NCI-H526 treated with DMSO at 0.1 percent for 48 hours (cell line): Measurements from ENCODE around the gene PRAMEF1.
"Not testable (repeated sequence)": the region's sequence is repeated elsewhere in the genome, so short reads cannot be mapped to it uniquely, and the experiment has no call there.

Source experiments
- DNase-seq: peaks from one replicate; lab custom pipeline; 2025; lab: John Stamatoyannopoulos, UW

The PRAMEF1 gene, protein sequence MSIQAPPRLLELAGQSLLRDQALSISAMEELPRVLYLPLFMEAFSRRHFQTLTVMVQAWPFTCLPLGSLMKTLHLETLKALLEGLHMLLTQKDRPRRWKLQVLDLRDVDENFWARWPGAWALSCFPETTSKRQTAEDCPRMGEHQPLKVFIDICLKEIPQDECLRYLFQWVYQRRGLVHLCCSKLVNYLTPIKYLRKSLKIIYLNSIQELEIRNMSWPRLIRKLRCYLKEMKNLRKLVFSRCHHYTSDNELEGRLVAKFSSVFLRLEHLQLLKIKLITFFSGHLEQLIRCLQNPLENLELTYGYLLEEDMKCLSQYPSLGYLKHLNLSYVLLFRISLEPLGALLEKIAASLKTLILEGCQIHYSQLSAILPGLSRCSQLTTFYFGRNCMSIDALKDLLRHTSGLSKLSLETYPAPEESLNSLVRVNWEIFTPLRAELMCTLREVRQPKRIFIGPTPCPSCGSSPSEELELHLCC

DNA sequence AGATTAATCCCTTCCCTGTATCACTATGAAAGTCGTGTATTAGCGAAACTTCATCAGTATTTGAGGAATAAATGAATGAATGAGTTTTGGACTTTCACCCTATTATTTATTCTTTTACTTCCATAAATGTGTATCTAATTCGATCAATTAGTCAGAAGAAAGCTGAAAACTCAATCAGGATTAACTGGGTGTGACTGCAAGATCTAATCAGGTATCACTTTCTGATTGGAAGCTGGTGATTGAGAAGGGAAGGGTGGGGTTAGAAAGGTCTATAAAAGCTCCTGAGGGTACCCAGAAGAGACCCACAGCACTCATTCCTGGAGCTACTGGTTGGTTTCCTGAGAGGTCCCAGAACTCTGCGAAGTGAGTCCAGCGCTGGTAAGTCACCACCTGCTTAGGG, at the start of gene PRAMEF1:
Gene PRAMEF1, plus strand, starts transcription at position 301 of the 400 bp plus-strand sequence. CDS start 1,831 bp downstream, outside the sequence.
- not testable (repeated sequence) for DNase-seq

DNA sequence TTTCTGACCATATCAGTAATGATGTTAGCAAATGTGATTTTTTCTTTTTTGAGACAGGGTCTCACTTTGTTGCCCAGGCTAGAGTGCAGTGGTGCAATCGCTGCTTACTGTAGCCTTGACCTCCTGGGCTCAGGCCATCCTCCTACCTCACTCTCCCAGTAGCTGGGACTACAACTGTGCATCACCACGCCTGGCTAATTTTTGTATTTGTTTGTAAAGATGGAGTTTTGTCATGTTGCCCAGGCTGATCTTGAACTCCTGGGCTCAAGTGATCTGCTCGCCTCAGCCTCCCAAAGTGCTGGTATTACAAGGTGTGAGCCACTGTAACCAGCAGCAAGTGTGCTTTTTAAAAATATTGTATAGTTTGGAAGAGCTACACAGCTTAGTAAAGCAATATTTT, 49.3 kb upstream of the PRAMEF1 start:
- DNase-seq: no peak

DNA sequence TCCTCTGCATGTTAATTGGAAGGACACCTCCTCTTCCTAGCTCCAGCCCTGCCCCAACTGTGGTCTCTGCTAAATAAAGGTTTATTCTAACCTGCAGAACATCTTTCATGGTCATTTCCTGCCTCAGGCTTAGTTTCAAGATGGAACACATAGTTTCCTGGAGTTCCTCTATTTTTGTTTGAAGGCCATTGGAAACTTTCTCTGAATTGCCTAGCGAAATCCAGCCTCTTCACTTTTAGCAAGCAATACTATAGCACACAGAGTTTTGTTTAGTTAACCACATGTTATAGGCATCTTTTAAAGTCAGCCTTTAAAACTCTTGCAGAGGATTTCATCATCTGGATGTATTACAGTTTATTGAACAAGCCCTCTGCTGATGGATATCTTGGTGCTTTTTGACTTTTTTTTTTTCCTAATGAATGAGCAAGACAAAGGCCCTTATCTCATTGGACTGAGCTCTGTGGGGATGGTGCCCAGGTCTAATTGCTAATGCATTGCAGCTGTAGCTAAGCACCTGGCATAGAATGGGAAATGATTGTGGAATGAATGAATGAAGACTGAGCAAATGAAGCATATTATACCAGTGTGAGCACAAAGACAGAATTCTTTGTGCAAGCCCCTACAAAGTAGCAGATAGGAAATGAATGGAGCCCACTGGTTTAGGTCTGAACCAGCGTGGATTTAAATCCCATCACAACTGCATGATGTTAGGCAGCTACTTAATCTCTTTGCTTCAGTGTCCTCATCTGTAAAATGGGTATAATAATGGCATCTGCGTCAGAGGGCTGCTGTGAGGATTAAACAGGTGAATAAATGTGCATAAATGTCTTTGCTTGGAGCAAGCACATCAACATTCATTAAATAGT, 45.8 kb upstream of the PRAMEF1 start:
- no peak for DNase-seq

DNA sequence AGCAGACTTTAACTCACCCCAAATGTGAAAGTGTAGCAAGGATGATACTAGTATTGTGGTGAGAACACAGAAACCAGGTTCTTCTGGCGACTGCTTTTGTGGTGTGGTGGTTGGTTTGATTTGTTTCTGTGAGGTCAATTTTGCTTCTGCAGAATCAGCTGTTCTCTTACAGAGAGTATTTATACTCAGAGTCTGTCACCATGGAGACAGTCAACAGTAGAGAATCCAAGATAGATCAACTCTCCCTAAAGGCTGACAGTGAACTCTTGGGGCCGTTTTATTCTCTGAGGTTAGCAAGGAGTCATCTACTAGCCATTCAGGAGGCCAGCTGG, 45.2 kb upstream of the PRAMEF1 start, which contains the start of gene CFAP107:
Gene CFAP107, plus strand, starts transcription at position 209 of the 332 bp plus-strand sequence. CDS start 231 bp downstream, outside the sequence.
- DNase-seq: no peak

DNA sequence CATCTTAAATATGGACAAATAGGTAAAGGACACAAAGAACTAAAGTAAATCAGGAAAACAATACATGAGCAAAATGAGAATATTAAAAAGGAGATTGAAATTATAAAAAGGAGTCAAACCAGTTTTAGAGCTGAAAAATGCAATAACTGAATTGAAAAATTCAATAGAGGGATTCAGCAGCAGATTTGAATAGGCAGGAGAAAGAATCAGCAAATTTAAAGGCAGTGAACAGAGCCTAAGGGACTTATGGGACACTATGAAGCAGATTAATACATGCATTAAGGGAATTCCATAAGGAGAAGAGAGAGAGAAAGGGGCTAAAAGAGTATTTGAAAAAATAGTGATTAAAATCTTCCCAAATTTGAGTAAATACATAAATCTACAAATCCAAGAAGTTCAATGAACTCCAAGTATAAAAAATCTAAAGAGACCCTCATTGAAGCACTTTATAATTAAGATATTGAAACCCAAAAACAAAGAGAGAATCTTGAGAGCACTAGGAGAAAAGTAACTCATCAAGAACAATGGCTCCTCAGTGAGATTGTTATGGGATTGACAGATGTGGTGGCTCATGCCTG, 42.3 kb upstream of the PRAMEF1 start:
- no peak for DNase-seq

DNA sequence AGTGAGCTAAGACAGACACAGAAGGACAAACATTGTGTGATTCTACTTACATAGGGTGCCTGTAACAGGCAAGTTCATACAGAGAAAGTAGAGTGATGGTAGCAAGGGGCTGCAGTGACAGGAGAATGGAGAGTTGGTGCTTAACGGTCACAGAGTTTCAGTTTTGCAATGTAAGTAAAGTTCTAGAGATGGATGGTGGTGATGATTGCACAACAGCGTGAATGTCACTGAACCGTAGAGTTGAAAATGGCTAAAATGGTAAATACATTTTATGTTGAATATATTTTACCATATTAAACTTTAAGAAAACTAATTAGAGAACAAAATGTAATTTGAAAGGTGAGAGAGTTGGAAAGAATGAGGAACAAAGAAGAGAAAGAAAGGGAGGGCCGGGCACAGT, 36.5 kb upstream of the PRAMEF1 start:
- DNase-seq: no peak

DNA sequence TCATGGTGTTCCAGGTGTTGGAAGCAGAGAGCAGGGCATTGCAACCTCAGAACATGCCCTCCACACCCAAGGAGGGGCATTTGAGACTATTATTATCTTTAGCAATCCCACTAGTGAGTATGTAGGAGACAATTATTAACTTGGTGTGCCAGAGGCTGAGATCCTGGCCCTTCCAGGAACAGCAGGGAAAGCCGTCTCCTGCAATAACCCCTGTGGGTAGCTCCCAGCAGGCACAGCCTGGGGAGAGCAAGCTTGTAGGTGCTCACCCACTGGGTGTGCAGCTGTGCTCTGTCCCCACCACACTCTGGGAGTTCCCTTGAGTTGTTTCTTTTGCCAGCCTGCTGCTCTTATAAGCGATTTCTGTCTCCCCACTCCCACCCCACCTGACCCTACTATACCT, 34.9 kb upstream of the PRAMEF1 start:
- DNase-seq: no peak

DNA sequence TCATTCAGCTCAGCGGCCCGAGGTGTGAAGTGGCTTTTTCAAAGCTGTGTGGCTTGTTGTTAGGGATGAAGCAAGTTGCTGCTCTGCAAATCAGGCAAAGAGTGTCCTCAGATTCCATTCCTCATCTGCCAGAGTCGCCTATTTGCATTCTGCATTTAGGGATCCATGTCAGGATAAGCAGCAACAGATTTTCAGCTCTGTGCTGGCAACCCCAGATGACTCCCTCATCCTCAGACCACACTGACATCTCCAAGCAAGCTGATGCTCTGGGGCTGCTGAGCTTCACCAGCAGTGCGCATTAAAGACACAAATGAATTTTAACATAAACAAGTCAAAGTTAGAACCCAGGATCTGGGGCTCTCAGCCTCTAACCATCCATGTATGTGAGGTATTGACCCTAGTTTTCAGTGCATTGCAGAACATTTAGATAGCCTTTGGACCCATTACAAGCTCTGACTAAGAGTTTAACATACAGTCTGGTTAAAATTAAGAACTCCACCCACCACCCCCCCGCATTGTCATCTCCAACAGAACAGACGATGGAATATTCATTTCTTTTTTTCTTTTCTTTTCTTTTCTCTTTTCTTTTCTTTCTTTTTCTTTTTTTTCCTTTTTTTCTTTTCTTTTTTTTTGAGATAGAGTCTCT, 34.3 kb upstream of the PRAMEF1 start:
- no peak for DNase-seq

DNA sequence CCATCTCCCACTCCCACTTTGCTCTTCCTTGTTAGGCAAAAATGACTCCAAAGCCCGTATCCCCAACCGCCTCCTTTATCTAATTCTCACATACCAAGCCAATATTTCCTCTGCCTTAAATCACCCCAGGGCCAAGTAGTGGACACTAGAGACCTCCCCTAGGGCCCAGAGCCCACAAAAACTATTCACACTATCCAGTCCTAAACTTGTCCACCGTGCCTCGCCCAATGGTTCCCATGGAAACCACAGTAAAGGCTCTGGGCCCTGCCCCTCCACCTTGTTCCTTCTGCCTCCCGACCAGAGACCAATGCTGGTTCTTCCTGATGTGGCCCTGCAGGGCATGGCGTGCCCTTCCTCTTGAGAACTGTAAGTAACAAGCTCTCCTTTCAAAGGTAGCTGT, 33.4 kb upstream of the PRAMEF1 start:
- DNase-seq: no peak

DNA sequence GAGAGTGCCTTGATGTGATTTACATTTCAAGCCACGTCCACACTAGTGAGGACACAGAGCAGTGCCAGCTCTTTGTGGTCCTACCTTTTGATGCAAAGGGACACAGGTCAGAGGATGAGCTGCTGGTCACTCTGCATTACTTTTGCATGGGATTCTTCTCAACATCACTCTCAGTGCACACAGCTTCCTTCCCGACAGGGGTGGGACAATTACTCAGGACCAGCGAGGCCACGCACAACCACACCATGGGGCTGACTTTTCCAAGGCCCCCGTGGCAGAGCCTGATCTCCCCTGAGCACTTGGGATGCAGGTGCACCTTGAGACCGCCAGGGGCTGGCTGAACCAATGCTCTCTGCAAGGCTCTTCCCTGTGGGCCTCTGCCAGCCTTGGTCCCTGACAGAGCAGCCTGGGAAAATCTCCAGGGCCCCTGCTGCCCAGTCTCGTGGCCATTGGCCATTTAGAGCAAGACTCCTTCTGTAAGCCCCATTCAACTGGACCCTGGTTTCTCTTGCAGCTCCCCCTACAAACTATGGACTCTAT, 30.9 kb upstream of the PRAMEF1 start:
- DNase-seq: no peak

DNA sequence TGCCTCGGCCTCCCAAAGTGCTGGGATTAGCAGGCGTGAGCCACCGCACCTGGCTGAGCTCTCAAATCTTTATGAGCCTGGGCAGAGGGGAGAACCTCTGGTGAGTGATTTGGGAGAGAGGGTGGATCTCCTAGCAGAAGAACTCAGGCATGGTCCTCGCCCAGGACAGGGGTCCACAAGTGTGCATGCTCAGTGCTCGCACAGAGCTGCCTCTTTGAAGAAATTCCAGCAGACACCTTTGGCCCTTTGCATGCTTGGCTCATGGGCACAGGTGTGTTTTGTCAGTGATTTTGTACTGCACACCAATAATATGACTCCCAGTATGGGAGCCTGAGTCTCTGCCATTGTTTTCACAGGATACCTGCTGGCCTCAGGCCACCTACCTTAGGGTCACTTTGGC, 29.4 kb upstream of the PRAMEF1 start:
- no peak for DNase-seq

DNA sequence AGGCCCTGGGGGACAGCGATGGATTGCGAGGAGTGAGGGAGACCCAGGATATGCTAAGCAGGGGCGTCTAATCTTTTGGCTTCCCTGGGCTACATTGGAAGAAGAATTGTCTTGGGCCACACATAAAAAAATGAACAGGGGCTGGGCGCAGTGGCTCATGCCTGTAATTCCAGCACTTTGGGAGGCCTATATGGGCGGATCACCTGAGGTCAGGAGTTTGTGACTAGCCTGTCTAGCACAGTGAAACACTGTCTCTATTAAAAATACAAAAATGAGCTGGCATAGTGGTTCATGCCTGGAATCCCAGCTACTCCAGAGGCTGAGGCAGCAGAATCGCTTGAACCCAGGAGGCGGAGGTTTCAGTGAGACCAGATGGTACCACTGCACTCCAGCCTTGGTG, 28.4 kb upstream of the PRAMEF1 start:
- DNase-seq: no peak

DNA sequence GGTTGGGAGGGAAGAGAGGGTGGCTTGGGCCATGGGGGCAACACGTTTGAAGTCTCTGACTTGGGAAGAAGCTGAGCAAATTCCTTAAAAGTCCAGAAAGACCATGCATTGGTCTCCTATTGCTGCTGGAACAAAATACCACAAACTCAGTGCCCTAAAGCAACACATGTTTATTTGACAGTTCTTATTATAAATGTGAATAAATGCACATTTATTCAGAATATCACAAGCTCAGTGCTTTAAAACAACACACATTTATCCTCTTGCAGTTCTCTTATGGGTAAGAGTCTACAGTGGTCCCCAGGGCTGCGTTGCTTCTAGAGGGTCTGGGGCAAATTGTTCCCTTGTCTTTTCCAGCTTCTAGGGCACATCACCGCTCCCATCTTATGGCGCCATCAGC, 27.7 kb upstream of the PRAMEF1 start:
- DNase-seq: no peak

DNA sequence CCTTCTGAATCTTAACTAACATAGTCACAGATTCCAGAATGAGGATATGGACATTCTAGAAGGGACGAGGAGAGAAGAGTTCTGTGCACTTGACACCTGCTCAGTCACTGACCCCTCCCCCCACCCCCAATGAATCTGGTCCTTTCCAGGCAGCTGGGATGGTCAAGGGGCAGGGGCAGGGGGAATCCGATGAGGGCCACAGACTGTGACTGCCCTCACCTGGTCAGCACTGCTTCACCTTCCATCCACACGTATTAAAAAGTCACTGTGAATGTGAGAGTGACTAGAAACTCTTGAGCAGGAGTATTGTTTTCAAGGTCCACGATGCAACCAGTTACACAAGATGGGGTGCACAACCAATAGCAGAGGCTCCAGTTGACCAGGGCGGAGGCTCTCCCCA, 27.2 kb upstream of the PRAMEF1 start:
- DNase-seq: no peak

DNA sequence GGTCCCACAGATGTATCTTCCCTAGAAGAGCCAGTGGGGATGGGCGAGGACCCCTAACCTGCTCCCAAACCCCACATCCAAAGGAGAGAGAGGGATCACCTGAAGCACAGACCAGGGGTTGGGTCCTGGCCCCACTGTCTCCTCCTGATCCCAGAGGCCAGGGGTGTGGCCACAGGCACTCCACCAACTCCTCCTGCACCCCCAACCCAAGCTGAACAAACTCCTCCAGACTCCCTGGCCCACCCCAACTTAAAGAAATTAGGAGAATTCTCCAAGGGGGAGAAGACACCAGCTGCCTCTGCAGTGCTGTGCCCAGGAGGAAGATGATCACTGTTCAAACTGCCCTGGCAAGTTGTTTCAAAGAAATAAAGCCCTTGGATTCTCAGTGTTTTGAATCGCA, 22.2 kb upstream of the PRAMEF1 start:
- DNase-seq: no peak

DNA sequence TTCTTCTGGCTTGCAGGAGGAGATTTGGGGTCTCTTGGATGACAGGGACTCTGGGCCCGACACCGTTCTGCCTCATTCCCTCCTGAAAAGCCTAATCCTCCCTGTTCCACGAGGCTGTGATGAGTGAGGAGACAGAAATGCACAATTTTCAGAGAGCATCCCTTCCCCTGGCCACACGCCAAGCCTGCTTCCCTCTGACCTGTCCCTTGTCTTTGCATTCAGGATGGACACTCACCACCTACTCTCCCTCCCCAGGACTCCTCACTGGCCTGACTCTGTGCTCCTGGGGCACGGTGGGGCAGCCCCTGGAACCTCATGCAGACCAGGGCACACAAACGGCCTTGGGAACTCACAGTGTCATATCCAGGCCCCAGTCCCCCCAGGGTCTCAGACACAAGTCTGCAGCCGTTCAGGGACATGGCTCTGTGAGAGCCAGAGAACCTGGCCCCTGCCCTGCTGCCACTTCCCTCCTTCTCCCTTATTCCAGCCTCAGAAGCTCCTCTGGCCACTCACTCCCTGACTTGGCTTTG, 21.2 kb upstream of the PRAMEF1 start:
- DNase-seq: no peak

DNA sequence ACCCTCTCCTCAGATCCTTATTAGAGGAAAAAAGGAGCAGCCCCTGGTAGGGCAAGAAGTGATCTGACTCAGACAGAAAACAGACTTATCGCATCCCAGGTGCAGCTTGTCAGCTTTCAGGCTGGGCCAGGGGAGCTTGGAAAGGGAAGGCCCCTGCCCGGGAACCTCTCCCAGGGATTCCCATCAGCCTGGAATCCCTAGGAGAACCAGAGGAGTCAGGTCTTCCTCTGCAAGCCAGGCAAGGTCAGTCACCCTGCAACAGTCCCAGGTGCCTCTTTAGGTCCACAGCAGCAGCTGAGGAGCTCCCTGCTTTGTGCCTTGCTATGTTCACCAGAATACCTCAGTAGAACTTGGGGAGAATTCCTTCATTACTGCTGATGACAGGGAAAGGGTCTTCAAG, 20.6 kb upstream of the PRAMEF1 start:
- DNase-seq: no peak

DNA sequence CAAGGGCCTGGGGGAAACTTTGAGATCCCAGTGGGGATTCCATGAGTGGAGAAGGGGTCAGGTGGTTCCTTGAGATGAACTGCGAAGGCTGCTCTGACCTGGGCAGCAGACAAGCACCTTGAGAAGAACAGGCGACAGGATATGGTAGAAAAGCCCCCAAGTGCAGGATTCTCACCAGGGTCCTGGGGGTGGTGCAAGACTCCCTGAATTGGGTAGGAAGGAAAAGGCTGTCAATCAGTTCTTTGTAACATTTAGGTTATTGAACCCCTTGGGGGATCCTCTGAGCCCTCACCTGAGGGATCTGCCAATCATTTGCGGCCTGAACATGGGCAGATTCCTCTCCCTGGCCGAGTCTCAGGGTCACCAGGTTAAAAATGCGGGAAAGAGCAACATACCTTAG, 20.0 kb upstream of the PRAMEF1 start:
- DNase-seq: no peak

DNA sequence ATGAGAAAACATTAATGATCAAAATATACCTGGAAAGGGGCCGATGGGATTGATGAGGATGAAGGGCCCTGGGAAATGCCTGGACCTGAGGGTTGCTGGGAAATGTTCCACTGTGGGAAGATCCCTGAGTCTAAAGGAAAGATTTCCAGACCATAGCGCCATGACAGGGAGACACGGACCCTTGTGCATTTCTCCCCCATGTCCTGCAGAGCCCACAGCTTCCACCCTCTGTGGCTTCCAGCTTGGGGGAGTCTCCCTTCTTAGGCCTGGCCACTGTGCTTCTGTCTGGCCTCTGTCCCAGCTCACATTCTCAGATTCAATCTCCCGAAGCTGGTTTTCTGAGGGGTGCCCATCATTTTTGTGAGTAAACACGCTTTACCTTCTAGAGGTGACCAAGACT, 18.7 kb upstream of the PRAMEF1 start:
- DNase-seq: no peak

DNA sequence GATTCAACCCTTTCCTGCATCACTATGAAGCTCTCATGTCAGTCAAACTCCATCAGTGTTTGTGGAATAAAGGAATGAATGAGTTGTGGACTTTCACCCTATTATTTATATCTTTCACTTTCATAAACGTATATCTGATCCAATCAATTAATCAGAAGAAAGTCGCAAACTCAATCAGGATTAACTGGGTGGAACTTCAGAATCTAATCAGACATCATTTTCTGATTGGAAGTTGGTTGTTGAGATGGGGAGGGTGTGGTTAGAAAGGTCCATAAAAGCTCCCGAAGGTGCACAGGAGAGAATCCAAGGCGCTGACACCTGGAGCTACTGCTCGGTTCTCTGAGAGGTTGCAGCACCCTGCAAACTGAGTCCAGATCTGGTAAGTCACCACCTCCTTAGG, 17.8 kb upstream of the PRAMEF1 start, which contains the start of gene PRAMEF12:
Gene PRAMEF12, plus strand, starts transcription at position 301 of the 400 bp plus-strand sequence. CDS start 1,130 bp downstream, outside the sequence.
- no peak for DNase-seq

DNA sequence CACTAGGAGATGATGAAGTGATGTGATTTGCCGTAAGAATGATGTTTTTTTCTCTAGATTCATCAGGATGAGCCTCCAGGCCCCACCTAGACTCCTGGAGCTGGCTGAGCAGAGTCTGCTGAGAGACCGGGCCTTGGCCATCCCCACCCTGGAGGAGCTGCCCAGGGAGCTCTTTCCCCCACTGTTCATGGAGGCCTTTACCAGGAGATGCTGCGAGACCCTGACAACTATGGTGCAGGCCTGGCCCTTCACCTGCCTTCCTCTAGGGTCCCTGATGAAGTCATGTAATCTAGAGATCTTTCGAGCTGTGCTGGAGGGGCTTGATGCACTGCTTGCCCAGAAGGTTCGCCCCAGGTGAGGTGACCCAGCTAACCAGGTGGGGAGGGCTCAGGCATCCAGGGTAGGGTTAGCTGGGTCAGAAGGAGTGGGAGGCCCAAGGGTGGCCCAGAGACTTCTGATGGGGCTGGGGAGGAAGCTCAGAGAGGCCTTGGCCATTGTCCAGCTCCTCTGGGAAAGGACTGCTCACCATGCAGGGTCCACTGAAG, 16.3 kb upstream of the PRAMEF1 start:
- no peak for DNase-seq
